ENCODE results near the gene NLRP12. TPM values are rescaled to one million over a fixed set of nuclear protein-coding genes. Genes with fewer than 3 reads are reported as not detected.

The NLRP12 gene
- total RNA-seq, 1 donor from 2014 or later: not detected

DNA sequence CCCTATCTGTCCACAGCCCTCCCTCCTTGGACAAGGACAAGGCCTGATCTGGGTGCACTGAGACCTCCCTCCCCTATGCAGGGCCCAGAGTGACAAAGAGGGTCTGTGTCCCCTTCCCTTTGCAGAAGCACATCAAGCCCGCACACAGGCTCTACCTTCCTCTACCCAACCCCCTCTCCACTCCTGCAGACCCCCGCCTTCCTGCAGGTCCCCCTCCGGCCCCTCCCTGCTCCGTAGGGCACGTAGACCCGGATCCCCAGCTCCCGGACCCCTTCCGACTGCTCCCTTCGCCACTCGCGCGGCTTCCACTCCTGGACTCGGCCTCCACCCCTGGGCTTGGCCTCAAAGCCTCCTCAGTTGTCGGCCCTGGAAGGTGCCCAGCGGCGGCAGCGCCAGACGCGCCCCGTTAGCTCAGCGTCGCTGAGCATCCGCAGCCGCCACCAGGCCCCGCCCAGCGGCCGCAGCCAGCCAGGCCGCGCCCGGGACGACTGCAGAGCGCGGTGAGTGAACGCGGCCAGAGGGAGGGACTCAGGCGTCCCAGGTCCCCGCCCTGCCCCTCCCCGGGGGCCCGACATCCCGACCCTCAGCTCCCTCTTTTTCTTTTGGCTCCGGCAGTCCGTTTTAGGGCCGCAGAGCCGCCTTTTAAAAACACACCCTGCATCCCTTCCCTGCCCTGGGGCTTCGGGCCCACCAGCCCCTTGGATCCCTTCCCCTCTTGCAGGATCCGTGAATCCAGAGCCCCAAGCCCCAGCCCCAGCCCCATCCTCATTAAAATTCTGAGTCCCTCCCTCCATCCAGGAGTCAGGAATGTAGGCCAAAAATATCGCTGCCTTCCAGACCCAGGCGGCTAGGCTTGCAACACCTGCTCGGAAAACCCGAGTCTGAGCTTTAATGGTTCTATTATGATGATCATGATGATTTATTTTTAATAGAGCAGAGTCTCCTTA is 42.1 kb upstream of the NLRP12 start:
- Mint-ChIP-seq H3K4me1 (ENCODE audit: unreplicated experiment) (peaks cover 2% of the 10 kb centered on the region), H3K27ac (peak overlapping the region; percentile 98), H3K9me3 (no peaks in the 10 kb centered on the region), H3K4me3 (peak overlapping the region; percentile 98), H3K36me3 (peaks cover 2% of the 10 kb centered on the region), H3K27me3 (no peaks in the 10 kb centered on the region)
- peak; percentile 77 for DNase-seq (ENCODE audit: extremely low spot score, unreplicated experiment)
- TF ChIP-seq CTCF (conservative IDR thresholded peaks at IDR 0.05): no peak

DNA sequence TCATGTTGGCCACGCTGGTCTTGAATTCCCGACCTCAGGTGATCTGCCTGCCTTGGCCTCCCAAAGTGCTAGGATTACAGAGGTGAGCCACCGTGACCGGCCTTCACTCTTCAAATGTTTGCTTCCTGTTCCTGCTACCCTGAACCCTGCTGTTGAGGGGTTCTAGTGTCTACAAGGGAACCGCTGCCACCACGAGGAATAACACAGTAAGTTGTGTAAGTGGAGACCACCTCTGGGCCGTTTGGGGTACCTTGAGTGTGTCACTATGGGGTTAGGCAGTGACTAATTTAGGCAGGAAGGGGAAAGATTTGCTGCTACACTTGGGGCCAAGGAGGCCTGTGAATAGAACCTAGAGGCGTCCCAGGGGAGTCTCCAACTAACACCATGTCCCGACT is 41.4 kb upstream of the NLRP12 start:
- Mint-ChIP-seq H3K36me3 (no peaks in the 10 kb centered on the region), H3K27ac (peak overlapping the region; percentile 98), H3K4me3 (peak overlapping the region; percentile 98), H3K4me1 (ENCODE audit: unreplicated experiment) (no peaks in the 10 kb centered on the region), H3K9me3 (no peaks in the 10 kb centered on the region), H3K27me3 (no peaks in the 10 kb centered on the region)
- no peak for TF ChIP-seq CTCF (conservative IDR thresholded peaks at IDR 0.05)
- no peak for DNase-seq (ENCODE audit: extremely low spot score, unreplicated experiment)

GRCh38 chr19:53864308-53864836 is 40.3 kb upstream of the NLRP12 start:
- no peaks in the 10 kb centered on the region for H3K36me3 Mint-ChIP-seq
- no peaks in the 10 kb centered on the region for H3K27me3 Mint-ChIP-seq
- H3K9me3 Mint-ChIP-seq: no peaks in the 10 kb centered on the region
- H3K27ac Mint-ChIP-seq: peak overlapping the region; percentile 77
- TF ChIP-seq CTCF (conservative IDR thresholded peaks at IDR 0.05): no peak
- H3K4me3 Mint-ChIP-seq: peak overlapping the region; percentile 61
- DNase-seq (ENCODE audit: extremely low spot score, unreplicated experiment): no peak
- no peaks in the 10 kb centered on the region for H3K4me1 Mint-ChIP-seq (ENCODE audit: unreplicated experiment)

GRCh38 chr19:53853707-53854106 is 29.6 kb upstream of the NLRP12 start:
- H3K36me3 Mint-ChIP-seq: no peaks in the 10 kb centered on the region
- no peak overlapping the region for H3K4me3 Mint-ChIP-seq
- no peaks in the 10 kb centered on the region for H3K9me3 Mint-ChIP-seq
- H3K27me3 Mint-ChIP-seq: no peaks in the 10 kb centered on the region
- H3K4me1 Mint-ChIP-seq (ENCODE audit: unreplicated experiment): peaks cover 8% of the 10 kb centered on the region
- H3K27ac Mint-ChIP-seq: no peak overlapping the region
- no peak for TF ChIP-seq CTCF (conservative IDR thresholded peaks at IDR 0.05)
- no peak for DNase-seq (ENCODE audit: extremely low spot score, unreplicated experiment)

- Mint-ChIP-seq H3K9me3 (no peaks in the 10 kb centered on the region), H3K4me3 (no peak overlapping the region), H3K4me1 (ENCODE audit: unreplicated experiment) (peaks cover 8% of the 10 kb centered on the region), H3K27ac (no peak overlapping the region), H3K27me3 (peaks cover 6% of the 10 kb centered on the region), H3K36me3 (no peaks in the 10 kb centered on the region)
- no peak for TF ChIP-seq CTCF (conservative IDR thresholded peaks at IDR 0.05)
- DNase-seq (ENCODE audit: extremely low spot score, unreplicated experiment): no peak
These were observed 25.1 kb upstream of the NLRP12 start for GRCh38 chr19:53849237-53849676.
